Testis (tissue), 3 donors: ENCODE results near the gene RABL2B. TPM values are rescaled to one million over a fixed set of nuclear protein-coding genes. Genes with fewer than 3 reads are reported as not detected.
A peak's percentile ranks its signal among the peaks of the same experiment; 100 is the strongest.

ENCODE experiments used
- DNase-seq: peaks from one replicate; pipeline ENCODE4 v3.0.0-alpha.2; 2019
- H3K27ac ChIP-seq, 2 donors: fragments of 200-600 bp; sonication (generic); one replicate each; pipeline ENCODE4 v1.5.1; 2019
- H3K27me3 ChIP-seq: fragments of 200-600 bp; sonication (generic); one replicate; pipeline ENCODE4 v1.5.1; 2019
- H3K36me3 ChIP-seq: fragments of 200-600 bp; sonication (generic); one replicate; pipeline ENCODE4 v1.5.1; 2017; ENCODE audit warnings: low read depth; ENCODE audit errors: missing control alignments
- H3K4me1 ChIP-seq: fragments of 200-600 bp; sonication (generic); one replicate; pipeline ENCODE4 v1.5.1; 2019
- H3K4me3 ChIP-seq, 2 donors: fragments of 200-600 bp; sonication (generic); one replicate each; pipeline ENCODE4 v1.5.1; 2017 to 2019
- H3K9me3 ChIP-seq: fragments of 200-600 bp; sonication (generic); one replicate; pipeline ENCODE4 v1.5.1; 2017
- CTCF ChIP-seq, 3 experiments: fragments of 450-650 bp in 2 of 3; fragments of 200-600 bp in 1 of 3; sonication (generic) in 1 of 3; IDR thresholded peaks; one replicate each; pipeline ENCODE4 v1.5.1; 2016 to 2019; ENCODE audit warnings: antibody characterized with exemption in 3 of 3, mild to moderate bottlenecking in 2 of 3, moderate library complexity in 1 of 3
- POLR2A ChIP-seq: fragments of 450-650 bp; IDR thresholded peaks from one replicate; pipeline ENCODE4 v1.6.1; 2017; ENCODE audit warnings: antibody characterized with exemption, mild to moderate bottlenecking, moderate library complexity
- WGBS, 2 donors: methylation state at CpG; one replicate each; pipeline ENCODE4 v1.1.5; 2018; 5-methylcytosine and 5-hydroxymethylcytosine counted together
- intact Hi-C: fragments of 100-400 bp; cut with DNase I; formaldehyde crosslinking; loops from one replicate; pipeline ENCODE4 v1.15.1; 2023; ENCODE audit warnings: low total_unique reads
- polyA plus RNA-seq: library from polyadenylated mRNA; stranded (reverse); fragments of 350-450 nt; fragmentation: Illumina TruSeq; extraction: RNeasy Lipid Tissue Mini Kit (QIAGEN cat#74804); gene quantifications from one replicate; pipeline ENCODE4 v1.2.3, GENCODE V29; 2014; ENCODE audit warnings: low read depth, low replicate concordance; ENCODE audit not compliant: insufficient read depth
- total RNA-seq, 2 donors: library from RNA; depleted of rRNA; stranded (reverse); fragments of >200 nt; gene quantifications; one replicate each; pipeline ENCODE4 v1.2.3, GENCODE V29; 2016

The RABL2B gene
- total and polyA plus RNA-seq, 3 donors from 2014 or later, result 39.6 to 51.6 (median 49.8) TPM

DNA sequence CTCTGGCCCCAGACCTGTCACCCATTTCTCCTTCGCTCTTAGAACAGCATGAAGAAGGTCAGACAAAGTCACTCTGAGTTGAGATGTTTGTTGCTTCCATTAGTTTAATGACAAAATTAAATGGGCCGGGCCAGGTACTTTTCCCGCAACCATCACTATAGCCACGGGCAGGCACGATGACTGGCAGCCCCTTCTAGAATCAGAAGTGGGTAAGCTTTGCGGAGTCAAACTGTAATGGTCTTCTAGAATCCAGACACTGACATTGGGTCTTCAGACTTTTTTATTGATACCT, 47.8 kb downstream of the RABL2B start:
- Histone ChIP-seq H3K4me3 (no peak overlapping the region), H3K4me1 (peaks cover 8% of the 10 kb centered on the region), H3K27me3 (no peaks in the 10 kb centered on the region), H3K27ac (no peak overlapping the region), H3K9me3 (no peaks in the 10 kb centered on the region), H3K36me3 (no peaks in the 10 kb centered on the region)
- 83 to 86% methylated on average over 6 of the region's 6 CpGs for WGBS, 2 donors
- DNase-seq, result no peak
- intact Hi-C loops, result no loop called here
- no peak for TF ChIP-seq CTCF (IDR thresholded peaks at IDR 0.05)
- no peak for TF ChIP-seq POLR2A

GRCh38 chr22:50734986-50735738, 48.3 kb downstream of the RABL2B start:
- H3K27me3 ChIP-seq, result no peaks in the 10 kb centered on the region
- 92 to 95% methylated on average over 13 of the region's 13 CpGs for WGBS, 2 donors
- no peaks in the 10 kb centered on the region for H3K9me3 ChIP-seq
- no peaks in the 10 kb centered on the region for H3K36me3 ChIP-seq
- intact Hi-C loops, result no loop called here
- no peak overlapping the region for H3K27ac ChIP-seq
- no peak for DNase-seq
- peaks cover 8% of the 10 kb centered on the region for H3K4me1 ChIP-seq
- TF ChIP-seq CTCF (IDR thresholded peaks at IDR 0.05) (no peak), POLR2A (no peak)
- no peak overlapping the region for H3K4me3 ChIP-seq

GRCh38 chr22:50734343-50734771, 49.1 kb downstream of the RABL2B start:
- Histone ChIP-seq H3K9me3 (no peaks in the 10 kb centered on the region), H3K4me3 (no peak overlapping the region), H3K4me1 (peaks cover 8% of the 10 kb centered on the region), H3K27me3 (no peaks in the 10 kb centered on the region), H3K27ac (no peak overlapping the region), H3K36me3 (no peaks in the 10 kb centered on the region)
- intact Hi-C loops, result no loop called here
- 83 to 90% methylated on average over 10 of the region's 10 CpGs for WGBS, 2 donors
- TF ChIP-seq CTCF (IDR thresholded peaks at IDR 0.05) (no peak), POLR2A (no peak)
- DNase-seq, result no peak

GRCh38 chr22:50733521-50734342, 49.7 kb downstream of the RABL2B start:
- WGBS, 2 donors, result 55 to 61% methylated on average over 22 of the region's 22 CpGs
- DNase-seq, result peak; percentile 14
- no peak overlapping the region for H3K4me3 ChIP-seq
- intact Hi-C loops, result no loop called here
- no peaks in the 10 kb centered on the region for H3K36me3 ChIP-seq
- no peaks in the 10 kb centered on the region for H3K27me3 ChIP-seq
- H3K4me1 ChIP-seq, result peaks cover 8% of the 10 kb centered on the region
- no peaks in the 10 kb centered on the region for H3K9me3 ChIP-seq
- TF ChIP-seq POLR2A (no peak), CTCF (IDR thresholded peaks at IDR 0.05) (no peak)
- H3K27ac ChIP-seq, result no peak overlapping the region
